Right lobe of liver (tissue), 4 donors: ENCODE results near the gene LMO7.

Experiments used
- POLR2A ChIP-seq: fragments of 450-650 bp; IDR thresholded peaks from one replicate; pipeline ENCODE4 v1.6.1; 2017; ENCODE audit warnings: antibody characterized with exemption, mild to moderate bottlenecking
- TF ChIP-seq, protein P1 (sequence below), 4 donors: fragments of 200-600 bp in 3 of 4; fragments of 450-650 bp in 1 of 4; IDR thresholded peaks; one replicate each; pipeline versions ENCODE4 v1.5.1 to v1.8.0; 2016 to 2022; ENCODE audit warnings: antibody characterized with exemption in 4 of 4, mild to moderate bottlenecking in 2 of 4
- donor health status: DM: no; HTN: no; CAD: no.
- donor health status: DM: no; HTN: no; CAD: no.
- donor health status: DM: no; HTN: yes; CAD: no.

DNA sequence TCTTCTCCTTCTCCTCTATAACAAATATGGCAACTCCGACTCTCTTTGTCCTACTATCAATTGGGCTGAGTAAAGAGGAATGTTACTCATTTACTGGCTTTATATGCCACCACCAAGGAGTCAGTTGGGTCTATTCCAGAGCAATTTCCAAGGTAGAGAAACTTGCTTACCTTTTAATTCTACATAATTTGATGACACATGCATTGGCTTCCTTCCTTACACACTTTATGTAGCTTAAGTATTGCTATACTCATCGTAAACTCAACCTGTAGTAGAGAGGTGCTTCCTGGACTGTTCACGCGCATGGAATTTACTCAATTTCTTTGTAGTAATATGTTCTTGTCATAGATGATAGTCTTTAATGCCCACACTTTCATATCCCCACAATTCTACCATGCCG is 160.7 kb downstream of the LMO7 start:
- TF ChIP-seq, protein P1, sequence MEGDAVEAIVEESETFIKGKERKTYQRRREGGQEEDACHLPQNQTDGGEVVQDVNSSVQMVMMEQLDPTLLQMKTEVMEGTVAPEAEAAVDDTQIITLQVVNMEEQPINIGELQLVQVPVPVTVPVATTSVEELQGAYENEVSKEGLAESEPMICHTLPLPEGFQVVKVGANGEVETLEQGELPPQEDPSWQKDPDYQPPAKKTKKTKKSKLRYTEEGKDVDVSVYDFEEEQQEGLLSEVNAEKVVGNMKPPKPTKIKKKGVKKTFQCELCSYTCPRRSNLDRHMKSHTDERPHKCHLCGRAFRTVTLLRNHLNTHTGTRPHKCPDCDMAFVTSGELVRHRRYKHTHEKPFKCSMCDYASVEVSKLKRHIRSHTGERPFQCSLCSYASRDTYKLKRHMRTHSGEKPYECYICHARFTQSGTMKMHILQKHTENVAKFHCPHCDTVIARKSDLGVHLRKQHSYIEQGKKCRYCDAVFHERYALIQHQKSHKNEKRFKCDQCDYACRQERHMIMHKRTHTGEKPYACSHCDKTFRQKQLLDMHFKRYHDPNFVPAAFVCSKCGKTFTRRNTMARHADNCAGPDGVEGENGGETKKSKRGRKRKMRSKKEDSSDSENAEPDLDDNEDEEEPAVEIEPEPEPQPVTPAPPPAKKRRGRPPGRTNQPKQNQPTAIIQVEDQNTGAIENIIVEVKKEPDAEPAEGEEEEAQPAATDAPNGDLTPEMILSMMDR (IDR thresholded peaks at IDR 0.05): no peak
- TF ChIP-seq POLR2A: no peak
